Testis (tissue), 3 donors: ENCODE results near the gene BLVRB. TPM values are rescaled to one million over a fixed set of nuclear protein-coding genes. Genes with fewer than 3 reads are reported as not detected.
A peak's percentile ranks its signal among the peaks of the same experiment; 100 is the strongest.

ENCODE experiments used
- DNase-seq: peaks from one replicate; pipeline ENCODE4 v3.0.0-alpha.2; 2019
- H3K27ac ChIP-seq, 2 donors: fragments of 200-600 bp; sonication (generic); one replicate each; pipeline ENCODE4 v1.5.1; 2019
- H3K27me3 ChIP-seq: fragments of 200-600 bp; sonication (generic); one replicate; pipeline ENCODE4 v1.5.1; 2019
- H3K36me3 ChIP-seq: fragments of 200-600 bp; sonication (generic); one replicate; pipeline ENCODE4 v1.5.1; 2017; ENCODE audit warnings: low read depth; ENCODE audit errors: missing control alignments
- H3K4me1 ChIP-seq: fragments of 200-600 bp; sonication (generic); one replicate; pipeline ENCODE4 v1.5.1; 2019
- H3K4me3 ChIP-seq, 2 donors: fragments of 200-600 bp; sonication (generic); one replicate each; pipeline ENCODE4 v1.5.1; 2017 to 2019
- H3K9me3 ChIP-seq: fragments of 200-600 bp; sonication (generic); one replicate; pipeline ENCODE4 v1.5.1; 2017
- CTCF ChIP-seq, 3 experiments: fragments of 450-650 bp in 2 of 3; fragments of 200-600 bp in 1 of 3; sonication (generic) in 1 of 3; IDR thresholded peaks; one replicate each; pipeline ENCODE4 v1.5.1; 2016 to 2019; ENCODE audit warnings: antibody characterized with exemption in 3 of 3, mild to moderate bottlenecking in 2 of 3, moderate library complexity in 1 of 3
- POLR2A ChIP-seq: fragments of 450-650 bp; IDR thresholded peaks from one replicate; pipeline ENCODE4 v1.6.1; 2017; ENCODE audit warnings: antibody characterized with exemption, mild to moderate bottlenecking, moderate library complexity
- WGBS, 2 donors: methylation state at CpG; one replicate each; pipeline ENCODE4 v1.1.5; 2018; 5-methylcytosine and 5-hydroxymethylcytosine counted together
- intact Hi-C: fragments of 100-400 bp; cut with DNase I; formaldehyde crosslinking; loops from one replicate; pipeline ENCODE4 v1.15.1; 2023; ENCODE audit warnings: low total_unique reads
- polyA plus RNA-seq: library from polyadenylated mRNA; stranded (reverse); fragments of 350-450 nt; fragmentation: Illumina TruSeq; extraction: RNeasy Lipid Tissue Mini Kit (QIAGEN cat#74804); gene quantifications from one replicate; pipeline ENCODE4 v1.2.3, GENCODE V29; 2014; ENCODE audit warnings: low read depth, low replicate concordance; ENCODE audit not compliant: insufficient read depth
- total RNA-seq, 2 donors: library from RNA; depleted of rRNA; stranded (reverse); fragments of >200 nt; gene quantifications; one replicate each; pipeline ENCODE4 v1.2.3, GENCODE V29; 2016

The BLVRB gene
- total and polyA plus RNA-seq, 3 donors from 2014 or later, result 25.0 to 43.3 (median 36.8) TPM

DNA sequence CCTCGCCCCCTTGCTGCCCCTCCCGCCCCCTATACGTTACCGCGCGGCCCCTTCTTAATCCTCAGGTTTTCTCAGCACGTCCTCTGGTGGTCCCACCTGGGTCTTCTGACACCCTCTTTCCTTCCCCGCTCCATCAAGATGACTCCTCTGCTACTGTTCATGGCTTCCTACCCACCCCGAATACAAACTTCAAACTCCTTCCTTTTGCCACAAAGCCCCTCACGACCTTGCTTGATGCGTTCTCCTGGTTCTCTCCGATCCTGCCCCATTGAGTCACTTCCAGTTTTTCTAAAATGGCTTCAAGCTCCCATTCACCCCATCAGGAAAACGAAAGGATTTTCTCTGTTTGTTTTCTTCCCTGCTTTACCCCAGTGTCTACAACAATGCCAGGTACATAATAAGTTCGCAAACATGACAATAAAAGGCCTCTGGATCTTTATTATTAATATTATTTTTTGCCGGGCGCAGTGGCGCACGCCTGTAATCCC lies 20.7 kb downstream of the BLVRB start:
- H3K36me3 ChIP-seq, result no peaks in the 10 kb centered on the region

GRCh38 chr19:40444000-40444824 lies 21.3 kb downstream of the BLVRB start, which contains the start of gene SERTAD3:
Gene SERTAD3 (minus strand): TSS chr19:40444335. CDS start chr19:40442080, 2,255 bp downstream.
- peak; percentile 98 for DNase-seq
- H3K36me3 ChIP-seq, result no peaks in the 10 kb centered on the region
- WGBS, 2 donors, result 0% methylated on average over 4 to 56 of the region's 72 CpGs
- peak within 1 kb of the TSS; percentile 92 to 100 for H3K27ac ChIP-seq
- peaks cover 23% of the 10 kb centered on the region for H3K4me1 ChIP-seq
- peak within 1 kb of the TSS; percentile 85 to 92 for H3K4me3 ChIP-seq
- intact Hi-C loops, result no loop called here
- no peaks in the 10 kb centered on the region for H3K27me3 ChIP-seq
- H3K9me3 ChIP-seq, result no peaks in the 10 kb centered on the region
- TF ChIP-seq POLR2A (peak; percentile 94), CTCF (IDR thresholded peaks at IDR 0.05) (no peak)

More for the DNA sequence above, 20.7 kb downstream of the BLVRB start:
- Histone ChIP-seq H3K9me3 (no peaks in the 10 kb centered on the region), H3K4me3 (peak overlapping the region; percentile 85 to 92), H3K4me1 (peaks cover 23% of the 10 kb centered on the region), H3K27me3 (no peaks in the 10 kb centered on the region), H3K27ac (peak overlapping the region; percentile 92 to 100)
- intact Hi-C loops, result no loop called here
- no peak for DNase-seq
- no peak for TF ChIP-seq POLR2A
- 12 to 15% methylated on average over 18 of the region's 18 CpGs for WGBS, 2 donors

- Histone ChIP-seq H3K27me3 (no peaks in the 10 kb centered on the region), H3K9me3 (no peaks in the 10 kb centered on the region), H3K4me3 (peak overlapping the region; percentile 85 to 92), H3K4me1 (peaks cover 23% of the 10 kb centered on the region), H3K27ac (peak overlapping the region; percentile 92 to 100), H3K36me3 (no peaks in the 10 kb centered on the region)
- intact Hi-C loops, result no loop called here
- WGBS, 2 donors, result 0 to 1% methylated on average over 31 to 50 of the region's 52 CpGs
- DNase-seq, result peak; percentile 100
- TF ChIP-seq CTCF (IDR thresholded peaks at IDR 0.05), result no peak
- TF ChIP-seq POLR2A, result peak; percentile 23
Observed at GRCh38 chr19:40443131-40443999, 22.2 kb downstream of the BLVRB start.

DNA sequence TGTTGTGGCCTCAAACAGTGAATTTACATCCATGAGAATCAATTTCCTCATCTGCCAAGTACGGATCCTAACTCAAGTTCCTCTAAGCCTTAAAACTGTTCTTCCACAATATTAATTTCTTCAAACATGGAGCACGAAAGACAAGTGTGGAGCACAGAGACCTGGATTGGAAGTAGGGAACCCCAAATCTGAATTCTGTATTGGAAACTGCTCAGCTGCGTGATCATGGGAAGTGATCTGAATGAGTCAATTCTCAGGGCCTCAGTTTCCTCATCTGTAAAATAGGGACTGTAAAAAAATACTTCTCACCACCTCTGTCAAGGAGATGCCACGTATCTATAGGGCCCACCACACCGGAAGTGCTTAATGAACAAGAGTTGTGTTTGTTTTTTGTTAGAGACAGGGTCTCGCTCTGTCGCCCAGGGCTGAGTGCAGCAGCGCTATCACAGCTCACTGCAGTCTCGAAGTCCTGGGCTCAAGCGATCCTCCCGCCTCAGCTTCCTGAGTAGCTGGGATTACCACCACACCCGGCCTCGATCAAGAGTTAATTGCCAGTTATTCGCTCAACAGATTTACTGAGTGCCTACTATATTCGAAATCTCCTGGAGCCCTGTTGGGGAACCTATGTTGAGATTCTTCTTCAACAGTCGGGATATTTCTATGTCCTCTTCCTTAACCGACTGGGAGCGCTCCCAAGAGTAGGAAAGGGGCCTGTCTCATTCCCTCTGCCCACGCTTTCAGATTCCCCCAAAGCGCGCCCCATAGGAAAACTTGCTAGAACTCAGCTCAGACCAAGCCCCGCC lies 23.0 kb downstream of the BLVRB start:
- Histone ChIP-seq H3K9me3 (no peaks in the 10 kb centered on the region), H3K4me1 (peaks cover 23% of the 10 kb centered on the region), H3K36me3 (no peaks in the 10 kb centered on the region), H3K27me3 (no peaks in the 10 kb centered on the region), H3K27ac (peak overlapping the region; percentile 92 to 100), H3K4me3 (peak overlapping the region; percentile 85 to 92)
- no peak for TF ChIP-seq CTCF (IDR thresholded peaks at IDR 0.05)
- no peak for TF ChIP-seq POLR2A
- no peak for DNase-seq
- WGBS, 2 donors, result 10 to 14% methylated on average over 22 of the region's 22 CpGs
- intact Hi-C loops, result no loop called here
